Measurements from ENCODE around the gene PRDM16. TPM values are rescaled to one million over a fixed set of nuclear protein-coding genes. Genes with fewer than 3 reads are reported as not detected.

Gene PRDM16
- polyA plus RNA-seq, 1 donor (not counting 4 experiments of a cell fraction or from before 2014, with no cell fraction given), result 0.05 TPM

- Histone ChIP-seq H3K27ac (ENCODE audit: control insufficient read depth, insufficient read depth, low read length) (no peak overlapping the region), H3K9me1 (ENCODE audit: control insufficient read depth, extremely low read depth, insufficient read depth, low read length) (no peaks in the 10 kb centered on the region), H3K9ac (ENCODE audit: control insufficient read depth, extremely low read depth, insufficient read depth, low read length) (no peak overlapping the region), H2AFZ (ENCODE audit: control insufficient read depth, low read length) (no peak overlapping the region), H3K4me3 (ENCODE audit: control insufficient read depth in 2 of 3, extremely low read depth in 1 of 3, insufficient read depth in 2 of 3, low read depth in 1 of 3, low read length in 3 of 3) (no peak overlapping the region), H3K9me3 (ENCODE audit: control insufficient read depth, low read depth, low read length) (peaks cover 9% of the 10 kb centered on the region), H3K4me2 (ENCODE audit: control insufficient read depth, extremely low read depth, insufficient read depth, low read depth, low read length) (no peak overlapping the region), H4K20me1 (ENCODE audit: control insufficient read depth, extremely low read depth, insufficient read depth, low read length) (no peaks in the 10 kb centered on the region), H3K36me3 (ENCODE audit: control insufficient read depth in 2 of 2, extremely low read depth in 1 of 2, insufficient read depth in 2 of 2, low read length in 2 of 2) (no peaks in the 10 kb centered on the region), H3K27me3 (ENCODE audit: control insufficient read depth, extremely low read depth, insufficient read depth, low read length) (peaks cover 17% of the 10 kb centered on the region), H3K79me2 (ENCODE audit: control insufficient read depth, insufficient read depth, low read length) (no peaks in the 10 kb centered on the region), H3K4me1 (ENCODE audit: control insufficient read depth, extremely low read depth, insufficient read depth, low read length) (no peaks in the 10 kb centered on the region)
- no peak for TF ChIP-seq EZH2 (IDR thresholded peaks at IDR 0.05; ENCODE audit: low read length)
- TF ChIP-seq CTCF (optimal IDR thresholded peaks at IDR 0.05 in 1 of 3, IDR thresholded peaks at IDR 0.05 in 1 of 3, conservative IDR thresholded peaks at IDR 0.05 in 1 of 3; ENCODE audit: extremely low read depth in 1 of 3, insufficient read depth in 2 of 3, low read length in 3 of 3), result no peak
- dilution Hi-C loops (cut with MboI; ENCODE audit: extremely low pct_ligation_motif_present, low sequenced_read_pairs), result no loop called here
- DNase-seq (ENCODE audit: low read depth, low spot score), result no peak
- no peak for FAIRE-seq
Measured at GRCh38 chr1:3310718-3311400, 241.9 kb downstream of the PRDM16 start.

- H3K27ac ChIP-seq (ENCODE audit: control insufficient read depth, insufficient read depth, low read length), result no peak overlapping the region
- H3K4me1 ChIP-seq (ENCODE audit: control insufficient read depth, extremely low read depth, insufficient read depth, low read length), result no peaks in the 10 kb centered on the region
- no peak overlapping the region for H2AFZ ChIP-seq (ENCODE audit: control insufficient read depth, low read length)
- H3K4me2 ChIP-seq (ENCODE audit: control insufficient read depth, extremely low read depth, insufficient read depth, low read depth, low read length), result no peak overlapping the region
- no peak overlapping the region for H3K9ac ChIP-seq (ENCODE audit: control insufficient read depth, extremely low read depth, insufficient read depth, low read length)
- no peaks in the 10 kb centered on the region for H3K36me3 ChIP-seq (ENCODE audit: control insufficient read depth in 2 of 2, extremely low read depth in 1 of 2, insufficient read depth in 2 of 2, low read length in 2 of 2)
- H3K9me3 ChIP-seq (ENCODE audit: control insufficient read depth, low read depth, low read length), result peaks cover 9% of the 10 kb centered on the region
- H4K20me1 ChIP-seq (ENCODE audit: control insufficient read depth, extremely low read depth, insufficient read depth, low read length), result no peaks in the 10 kb centered on the region
- H3K27me3 ChIP-seq (ENCODE audit: control insufficient read depth, extremely low read depth, insufficient read depth, low read length), result peaks cover 18% of the 10 kb centered on the region
- dilution Hi-C loops (cut with MboI; ENCODE audit: extremely low pct_ligation_motif_present, low sequenced_read_pairs), result no loop called here
- FAIRE-seq (no peak), DNase-seq (ENCODE audit: low read depth, low spot score) (no peak)
- TF ChIP-seq EZH2 (IDR thresholded peaks at IDR 0.05; ENCODE audit: low read length), result no peak
- TF ChIP-seq CTCF (optimal IDR thresholded peaks at IDR 0.05 in 1 of 3, IDR thresholded peaks at IDR 0.05 in 1 of 3, conservative IDR thresholded peaks at IDR 0.05 in 1 of 3; ENCODE audit: extremely low read depth in 1 of 3, insufficient read depth in 2 of 3, low read length in 3 of 3), result no peak
- H3K4me3 ChIP-seq (ENCODE audit: control insufficient read depth in 2 of 3, extremely low read depth in 1 of 3, insufficient read depth in 2 of 3, low read depth in 1 of 3, low read length in 3 of 3), result no peak overlapping the region
- H3K9me1 ChIP-seq (ENCODE audit: control insufficient read depth, extremely low read depth, insufficient read depth, low read length), result no peaks in the 10 kb centered on the region
- H3K79me2 ChIP-seq (ENCODE audit: control insufficient read depth, insufficient read depth, low read length), result no peaks in the 10 kb centered on the region
Measured at GRCh38 chr1:3311711-3312110, 242.7 kb downstream of the PRDM16 start.
